ENCODE results near the gene TFEB. TPM values are rescaled to one million over a fixed set of nuclear protein-coding genes. Genes with fewer than 3 reads are reported as not detected.

The TFEB gene
- total RNA-seq, 1 experiment from 2014 or later = 16.2 TPM

DNA sequence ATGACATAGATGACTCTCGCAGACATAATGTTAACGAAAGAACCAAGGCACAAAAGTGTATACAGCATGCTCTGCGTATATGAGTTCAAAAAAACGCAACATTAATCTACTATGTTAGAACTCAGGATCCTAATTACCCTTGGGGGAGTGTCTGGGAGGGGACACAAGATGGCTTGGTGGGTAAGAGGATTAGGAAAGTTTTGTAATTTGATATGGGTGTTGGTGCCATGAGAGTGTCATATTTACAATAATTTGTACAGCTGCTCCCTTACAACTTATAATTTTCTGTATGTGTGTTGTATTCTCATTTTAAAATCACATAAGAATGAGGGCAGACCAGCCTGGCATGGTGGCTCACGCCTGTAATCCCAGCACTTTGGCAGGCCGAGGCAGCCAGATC, 38.6 kb downstream of the TFEB start:
- no peak overlapping the region for H3K4me3 Mint-ChIP-seq (ENCODE audit: unreplicated experiment)
- no TSS peak for BruUV-seq (replicated peaks)
- peaks cover 8% of the 10 kb centered on the region for H3K36me3 Mint-ChIP-seq (ENCODE audit: insufficient read depth, unreplicated experiment)
- intact Hi-C loops (cut with micrococcal nuclease) = no loop called here
- DNase-seq (ENCODE audit: unreplicated experiment) = no peak
- ChIA-PET POLR2A (no interaction called here), CTCF (no interaction called here)
- H3K27ac Mint-ChIP-seq (ENCODE audit: low read depth, unreplicated experiment) = no peak overlapping the region
- no peaks in the 10 kb centered on the region for H3K9me3 Mint-ChIP-seq (ENCODE audit: unreplicated experiment)
- H3K4me1 Mint-ChIP-seq (ENCODE audit: insufficient read depth, unreplicated experiment) = peaks cover 26% of the 10 kb centered on the region
- TF ChIP-seq, protein P1, sequence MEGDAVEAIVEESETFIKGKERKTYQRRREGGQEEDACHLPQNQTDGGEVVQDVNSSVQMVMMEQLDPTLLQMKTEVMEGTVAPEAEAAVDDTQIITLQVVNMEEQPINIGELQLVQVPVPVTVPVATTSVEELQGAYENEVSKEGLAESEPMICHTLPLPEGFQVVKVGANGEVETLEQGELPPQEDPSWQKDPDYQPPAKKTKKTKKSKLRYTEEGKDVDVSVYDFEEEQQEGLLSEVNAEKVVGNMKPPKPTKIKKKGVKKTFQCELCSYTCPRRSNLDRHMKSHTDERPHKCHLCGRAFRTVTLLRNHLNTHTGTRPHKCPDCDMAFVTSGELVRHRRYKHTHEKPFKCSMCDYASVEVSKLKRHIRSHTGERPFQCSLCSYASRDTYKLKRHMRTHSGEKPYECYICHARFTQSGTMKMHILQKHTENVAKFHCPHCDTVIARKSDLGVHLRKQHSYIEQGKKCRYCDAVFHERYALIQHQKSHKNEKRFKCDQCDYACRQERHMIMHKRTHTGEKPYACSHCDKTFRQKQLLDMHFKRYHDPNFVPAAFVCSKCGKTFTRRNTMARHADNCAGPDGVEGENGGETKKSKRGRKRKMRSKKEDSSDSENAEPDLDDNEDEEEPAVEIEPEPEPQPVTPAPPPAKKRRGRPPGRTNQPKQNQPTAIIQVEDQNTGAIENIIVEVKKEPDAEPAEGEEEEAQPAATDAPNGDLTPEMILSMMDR (IDR thresholded peaks at IDR 0.05; ENCODE audit: unreplicated experiment) = no peak
- H3K27me3 Mint-ChIP-seq (ENCODE audit: insufficient read depth, unreplicated experiment) = no peaks in the 10 kb centered on the region

DNA sequence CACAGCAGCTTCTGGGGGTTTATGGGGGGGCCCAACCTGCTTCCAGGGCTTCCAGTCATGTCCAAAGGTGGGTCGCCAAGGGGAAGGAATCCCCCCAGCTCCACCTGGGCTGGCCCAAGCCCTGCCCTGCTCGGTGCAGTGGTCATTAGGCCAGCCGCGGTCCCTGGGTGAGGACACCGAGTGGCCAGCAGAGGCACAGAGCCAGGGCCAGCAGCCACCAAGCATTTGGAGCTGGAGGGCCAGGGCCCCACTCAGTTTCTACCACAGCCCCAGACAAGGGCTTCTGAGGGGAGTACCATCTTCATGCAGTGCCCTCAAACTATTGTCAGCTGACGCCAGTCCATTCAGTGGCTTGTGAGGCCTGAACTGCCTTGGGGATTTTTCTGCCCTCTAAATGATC, 39.6 kb downstream of the TFEB start:
- CTCF ChIA-PET = interaction anchor here (0.6 to 1.3 kb wide), 5 partner anchors 11 to 94 kb away, joined by 3 to 5 read pairs (median 3); no protein-coding TSS in a partner anchor
- peaks cover 26% of the 10 kb centered on the region for H3K4me1 Mint-ChIP-seq (ENCODE audit: insufficient read depth, unreplicated experiment)

DNA sequence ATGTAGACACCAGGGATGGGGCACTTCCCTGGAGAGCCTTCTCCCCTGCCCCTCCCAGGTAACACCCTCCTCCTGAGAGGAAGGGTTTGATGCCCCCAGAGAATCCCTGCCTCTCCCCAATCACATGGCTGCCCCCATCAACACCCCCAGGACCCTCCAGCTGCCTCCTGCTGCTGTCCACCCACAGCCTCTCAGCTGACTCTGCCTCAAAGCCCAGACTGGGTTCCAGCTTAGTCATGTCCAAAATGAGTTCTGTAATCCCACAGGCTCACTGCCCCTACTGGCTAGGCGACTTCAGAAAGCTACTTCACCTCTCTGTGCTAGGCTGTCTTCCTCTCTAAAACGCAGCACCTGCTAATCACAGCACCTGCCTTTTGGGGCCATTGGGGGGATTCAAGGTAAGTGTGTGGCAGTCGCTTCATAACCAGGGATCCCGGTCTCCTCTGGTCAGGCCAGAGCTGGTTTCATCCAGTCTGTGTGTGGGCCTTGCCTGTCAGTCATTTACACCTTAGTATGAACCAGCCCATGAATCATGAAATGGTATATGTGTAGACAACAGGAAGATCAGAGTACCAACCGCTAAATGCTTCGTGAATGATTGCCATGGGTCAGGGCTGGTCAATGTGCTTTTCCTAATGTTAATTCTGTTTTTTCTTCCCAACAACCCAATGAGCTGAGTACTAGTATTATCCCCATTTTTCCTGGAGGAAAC, 40.4 kb downstream of the TFEB start:
- intact Hi-C loops (cut with micrococcal nuclease) = no loop called here
- Mint-ChIP-seq H3K4me1 (ENCODE audit: insufficient read depth, unreplicated experiment) (peaks cover 26% of the 10 kb centered on the region), H3K27ac (ENCODE audit: low read depth, unreplicated experiment) (no peak overlapping the region), H3K36me3 (ENCODE audit: insufficient read depth, unreplicated experiment) (peaks cover 17% of the 10 kb centered on the region), H3K4me3 (ENCODE audit: unreplicated experiment) (no peak overlapping the region), H3K9me3 (ENCODE audit: unreplicated experiment) (no peaks in the 10 kb centered on the region), H3K27me3 (ENCODE audit: insufficient read depth, unreplicated experiment) (no peaks in the 10 kb centered on the region)
- POLR2A ChIA-PET = interaction anchor here (0.6 kb wide), 1 partner anchor 17 kb away, joined by 4 read pairs; no protein-coding TSS in a partner anchor
- BruUV-seq (replicated peaks) = no TSS peak
- CTCF ChIA-PET = interaction anchor here (0.5 to 1.7 kb wide), 9 partner anchors 10 to 1479 kb away, joined by 3 to 7 read pairs (median 4); partner anchors contain the start of genes BYSL and MED20
- no peak for DNase-seq (ENCODE audit: unreplicated experiment)
- TF ChIP-seq, protein P1 (IDR thresholded peaks at IDR 0.05; ENCODE audit: unreplicated experiment) = no peak

More for the DNA sequence above, 39.6 kb downstream of the TFEB start:
- Mint-ChIP-seq H3K36me3 (ENCODE audit: insufficient read depth, unreplicated experiment) (peaks cover 8% of the 10 kb centered on the region), H3K27me3 (ENCODE audit: insufficient read depth, unreplicated experiment) (no peaks in the 10 kb centered on the region), H3K9me3 (ENCODE audit: unreplicated experiment) (no peaks in the 10 kb centered on the region), H3K4me3 (ENCODE audit: unreplicated experiment) (no peak overlapping the region), H3K27ac (ENCODE audit: low read depth, unreplicated experiment) (no peak overlapping the region)
- TF ChIP-seq, protein P1 (IDR thresholded peaks at IDR 0.05; ENCODE audit: unreplicated experiment) = no peak
- no TSS peak for BruUV-seq (replicated peaks)
- no peak for DNase-seq (ENCODE audit: unreplicated experiment)
- intact Hi-C loops (cut with micrococcal nuclease) = no loop called here
- POLR2A ChIA-PET = no interaction called here

DNA sequence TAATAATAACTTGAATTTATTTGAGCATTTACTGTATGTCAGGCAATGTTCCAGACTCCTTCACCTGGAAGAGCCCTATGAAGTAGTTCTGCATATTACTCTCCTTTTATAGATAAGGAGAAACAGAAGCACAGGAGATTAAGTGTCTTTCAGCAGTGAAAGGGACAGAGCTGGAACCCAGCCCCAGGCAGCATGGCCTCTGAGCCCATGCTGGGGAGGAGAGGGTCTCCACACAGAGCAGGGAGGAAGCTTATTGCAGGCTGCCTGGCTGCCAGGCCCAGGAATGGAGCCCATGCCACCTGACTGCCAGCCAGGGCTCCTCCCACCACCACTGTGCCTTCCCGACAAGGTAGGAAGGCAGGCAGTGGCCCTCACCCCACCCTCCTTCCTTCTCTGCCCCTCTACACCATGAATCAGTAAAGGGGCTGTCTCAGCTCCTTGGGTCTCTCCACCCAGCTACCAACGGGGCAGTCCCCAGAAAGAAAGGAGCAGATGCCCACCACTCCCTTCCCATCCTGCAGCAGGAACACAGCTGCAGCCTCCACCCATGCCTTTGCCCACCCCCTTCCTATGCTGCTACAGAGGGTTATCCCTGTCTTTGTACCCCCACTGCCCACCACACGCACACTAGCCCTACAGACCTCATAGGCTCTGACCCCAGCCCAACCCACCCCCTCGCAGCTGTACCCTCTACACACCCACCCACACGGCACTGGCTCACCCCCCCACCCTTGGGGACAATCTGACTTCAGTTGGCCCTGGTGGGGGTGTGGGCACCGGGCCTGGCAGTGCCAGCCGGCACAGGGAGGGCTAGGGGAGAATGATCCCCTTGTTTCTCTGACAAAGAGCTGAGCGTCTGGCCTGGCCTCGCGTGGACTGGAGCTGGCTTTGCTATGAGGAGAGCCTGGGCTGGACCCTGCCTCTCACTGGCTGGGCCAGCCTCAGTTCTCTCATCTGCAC, 41.8 kb downstream of the TFEB start:
- peaks cover 19% of the 10 kb centered on the region for H3K36me3 Mint-ChIP-seq (ENCODE audit: insufficient read depth, unreplicated experiment)
- CTCF ChIA-PET = interaction anchor here (0.6 to 2.0 kb wide), 6 partner anchors 10 to 91 kb away, joined by 3 to 7 read pairs (median 6); no protein-coding TSS in a partner anchor
- H3K27me3 Mint-ChIP-seq (ENCODE audit: insufficient read depth, unreplicated experiment) = no peaks in the 10 kb centered on the region
- no peak overlapping the region for H3K27ac Mint-ChIP-seq (ENCODE audit: low read depth, unreplicated experiment)
- no peak for DNase-seq (ENCODE audit: unreplicated experiment)
- BruUV-seq (replicated peaks) = no TSS peak
- H3K4me1 Mint-ChIP-seq (ENCODE audit: insufficient read depth, unreplicated experiment) = peaks cover 25% of the 10 kb centered on the region
- no peak overlapping the region for H3K4me3 Mint-ChIP-seq (ENCODE audit: unreplicated experiment)
- TF ChIP-seq, protein P1 (IDR thresholded peaks at IDR 0.05; ENCODE audit: unreplicated experiment) = no peak
- intact Hi-C loops (cut with micrococcal nuclease) = no loop called here
- POLR2A ChIA-PET = no interaction called here
- H3K9me3 Mint-ChIP-seq (ENCODE audit: unreplicated experiment) = no peaks in the 10 kb centered on the region
